GM19043 (cell line): ENCODE measurements around the gene TUBGCP5.
"Not testable (repeated sequence)": the region's sequence is repeated elsewhere in the genome, so short reads cannot be mapped to it uniquely, and the experiment has no call there.

Source experiments
- ATAC-seq: cut with Tn5 transposase; IDR thresholded peaks from one replicate; pipeline ENCODE4 v1.9.1; 2021; ENCODE audit warnings: low read depth; ENCODE audit not compliant: unreplicated experiment

Gene TUBGCP5

GRCh38 chr15:23043535-23043934 lies 4.2 kb upstream of the TUBGCP5 start:
- not testable (repeated sequence) for ATAC-seq

- ATAC-seq: not testable (repeated sequence)
Observed at GRCh38 chr15:23041736-23042135, 2.4 kb upstream of the TUBGCP5 start.

- ATAC-seq: peak; percentile 6
Observed at GRCh38 chr15:23039917-23040281, 530 bp upstream of the TUBGCP5 start.

- ATAC-seq: peak; percentile 6
Observed at GRCh38 chr15:23038726-23039142, 635 bp downstream of the TUBGCP5 start.

- ATAC-seq: no peak
Observed at GRCh38 chr15:23035964-23036566, 3.3 kb downstream of the TUBGCP5 start.

- no peak for ATAC-seq
Observed at GRCh38 chr15:23033979-23034378, 5.4 kb downstream of the TUBGCP5 start.

- ATAC-seq: no peak
Observed at GRCh38 chr15:23026218-23026617, 13.2 kb downstream of the TUBGCP5 start.

GRCh38 chr15:23022156-23022555 lies 17.2 kb downstream of the TUBGCP5 start:
- ATAC-seq: no peak

- ATAC-seq: no peak
Observed at GRCh38 chr15:23014394-23015000, 24.9 kb downstream of the TUBGCP5 start.

- no peak for ATAC-seq
Observed at GRCh38 chr15:23013681-23014080, 25.7 kb downstream of the TUBGCP5 start.

- ATAC-seq: not testable (repeated sequence)
Observed at GRCh38 chr15:23012616-23013015, 26.8 kb downstream of the TUBGCP5 start.

- ATAC-seq: no peak
Observed at GRCh38 chr15:23003736-23004135, 35.6 kb downstream of the TUBGCP5 start.

GRCh38 chr15:23002920-23003319 lies 36.4 kb downstream of the TUBGCP5 start:
- no peak for ATAC-seq

GRCh38 chr15:22995795-22996194 lies 43.6 kb downstream of the TUBGCP5 start:
- ATAC-seq: no peak

- ATAC-seq: no peak
Observed at GRCh38 chr15:22992024-22992326, 47.4 kb downstream of the TUBGCP5 start.

- no peak for ATAC-seq
Observed at GRCh38 chr15:22989576-22990477, 49.5 kb downstream of the TUBGCP5 start.

GRCh38 chr15:22988811-22989210 lies 50.6 kb downstream of the TUBGCP5 start:
- no peak for ATAC-seq

GRCh38 chr15:22981931-22982330 lies 57.4 kb downstream of the TUBGCP5 start:
- not testable (repeated sequence) for ATAC-seq

- no peak for ATAC-seq
Observed at GRCh38 chr15:22981051-22981840, 58.1 kb downstream of the TUBGCP5 start.

GRCh38 chr15:22980189-22981050 lies 58.9 kb downstream of the TUBGCP5 start, which contains the start of gene CYFIP1:
TSS of gene CYFIP1 (minus strand) at chr15:22980368. CDS start at chr15:22947285, 33,083 bp downstream.
- ATAC-seq: peak; percentile 47
